Measurements from ENCODE around the gene FRMD1.

FRMD1 gene

GRCh38 chr6:168078943-168079405 lies at the start of gene FRMD1:
Gene FRMD1 (minus strand): TSS chr6:168079212. CDS start chr6:168079094, 118 bp downstream.
- DNase-seq (no peak), ATAC-seq (replicated peaks) (no peak)
- Mint-ChIP-seq H3K27ac (no peak within 1 kb of the TSS), H3K27me3 (no peaks in the 10 kb centered on the region), H3K36me3 (no peaks in the 10 kb centered on the region), H3K9me3 (peaks cover 7 to 9% of the 10 kb centered on the region in 2 donors), H3K4me3 (no peak within 1 kb of the TSS), H3K4me1 (no peaks in the 10 kb centered on the region)

DNA sequence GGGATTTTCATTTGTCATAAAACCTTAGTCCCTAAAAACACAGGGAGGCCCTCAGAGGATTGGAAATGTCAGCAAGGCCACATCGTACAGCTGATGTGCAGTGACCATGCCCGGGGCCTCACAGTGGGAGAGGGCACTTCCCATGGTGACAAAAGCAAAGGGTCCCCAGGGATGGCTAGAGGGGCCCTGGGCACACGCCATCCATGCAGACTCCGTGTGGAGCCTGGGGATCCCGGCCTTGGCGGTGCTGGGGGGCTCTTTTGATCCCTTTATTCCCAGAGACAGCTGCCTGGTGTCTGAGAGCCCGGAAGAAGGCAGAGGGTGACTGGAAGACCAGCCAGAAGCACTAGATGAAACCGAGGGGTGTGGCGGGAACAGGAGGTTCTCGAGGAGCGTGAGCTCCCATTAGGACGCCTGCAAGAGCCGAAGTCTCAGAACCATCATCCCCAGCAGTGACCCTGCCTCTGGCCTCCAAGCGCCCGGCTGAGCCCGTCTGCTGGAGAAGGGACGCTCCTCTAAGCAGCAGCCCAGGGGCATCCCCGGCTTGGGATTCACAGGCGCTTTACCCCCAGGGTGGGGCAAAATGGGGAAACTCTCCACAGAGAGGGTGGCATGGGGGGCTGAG lies 49.1 kb upstream of the FRMD1 start:
- ATAC-seq (replicated peaks), result no peak

DNA sequence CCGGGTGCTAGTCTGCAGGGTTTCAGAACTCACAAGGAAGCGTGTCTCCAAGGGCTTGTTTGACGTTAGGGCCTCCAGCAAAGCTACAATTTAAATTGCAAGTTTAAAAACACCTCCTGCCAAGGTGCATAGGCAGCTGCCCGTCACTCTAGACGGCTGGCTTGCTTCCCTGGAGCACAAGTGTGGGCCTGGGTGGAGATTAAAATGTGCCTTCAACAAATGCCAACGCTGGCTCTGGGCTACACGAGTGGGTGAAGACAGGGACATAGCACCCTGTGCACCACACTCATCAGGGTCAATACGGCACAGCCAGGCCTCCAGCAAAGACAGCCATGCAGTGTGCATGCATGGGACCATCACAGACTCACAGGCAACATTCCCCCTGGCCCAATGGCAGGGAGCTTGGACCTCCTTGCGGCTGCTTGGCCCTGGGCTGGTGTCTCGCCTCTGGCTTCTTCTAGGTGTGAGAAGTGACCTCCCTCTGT lies 48.4 kb upstream of the FRMD1 start:
- Mint-ChIP-seq H3K9me3 (peaks cover 2 to 4% of the 10 kb centered on the region in 2 donors), H3K4me1 (no peaks in the 10 kb centered on the region), H3K36me3 (peaks cover 0 to 1% of the 10 kb centered on the region in 2 donors), H3K27me3 (peaks cover 14 to 15% of the 10 kb centered on the region in 2 donors), H3K4me3 (no peak overlapping the region), H3K27ac (no peak overlapping the region)
- DNase-seq (no peak), ATAC-seq (replicated peaks) (no peak)

More for the DNA sequence above, 49.1 kb upstream of the FRMD1 start:
- Mint-ChIP-seq H3K4me1 (no peaks in the 10 kb centered on the region), H3K36me3 (no peaks in the 10 kb centered on the region), H3K27me3 (peaks cover 15% of the 10 kb centered on the region in 2 donors), H3K27ac (no peak overlapping the region), H3K4me3 (no peak overlapping the region), H3K9me3 (peaks cover 0 to under 1% of the 10 kb centered on the region in 2 donors)
- DNase-seq, result no peak

DNA sequence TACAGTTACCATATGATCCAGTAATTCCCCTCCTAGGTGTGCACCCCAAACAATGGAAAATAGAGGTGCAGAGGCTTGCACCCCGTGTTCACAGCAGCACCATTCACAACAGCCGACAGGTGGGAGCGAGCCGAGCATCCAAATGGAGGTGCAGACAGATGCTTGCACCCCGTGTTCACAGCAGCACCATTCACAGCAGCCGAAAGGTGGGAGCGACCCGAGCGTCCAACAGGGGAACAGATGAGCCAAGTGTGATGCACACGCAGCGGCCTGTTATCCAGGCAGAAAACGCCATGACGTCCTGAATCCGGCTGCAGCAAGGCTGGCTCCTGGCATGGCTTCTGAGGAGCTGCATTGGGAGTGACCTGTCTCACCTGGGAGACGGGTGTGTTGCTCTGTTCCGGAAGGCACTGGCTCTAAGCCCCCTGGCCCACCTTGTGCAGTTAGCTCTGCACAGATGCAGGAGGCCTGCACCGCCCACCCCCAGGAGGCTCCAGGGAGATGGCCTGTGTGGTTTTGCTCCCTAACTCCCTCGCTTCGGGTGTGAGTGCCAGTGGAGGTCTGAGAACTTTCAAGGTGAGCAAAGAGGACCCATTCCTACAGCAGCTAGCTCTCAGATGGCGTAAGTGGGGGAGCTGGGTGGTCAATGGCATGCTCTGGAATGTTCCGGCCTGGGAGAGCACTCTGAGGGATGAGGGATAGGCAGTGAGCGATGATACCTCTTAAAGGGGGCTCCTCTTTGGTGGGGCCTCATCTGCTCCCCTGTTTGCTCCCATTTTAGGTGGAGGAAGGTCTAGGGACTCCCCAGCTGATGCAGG lies 47.8 kb upstream of the FRMD1 start:
- no peak overlapping the region for H3K27ac Mint-ChIP-seq
- H3K9me3 Mint-ChIP-seq, result peaks cover 2 to 4% of the 10 kb centered on the region in 2 donors
- DNase-seq (no peak), ATAC-seq (replicated peaks) (no peak)
- peaks cover 8 to 10% of the 10 kb centered on the region in 2 donors for H3K27me3 Mint-ChIP-seq
- no peak overlapping the region for H3K4me3 Mint-ChIP-seq
- H3K4me1 Mint-ChIP-seq, result no peaks in the 10 kb centered on the region
- H3K36me3 Mint-ChIP-seq, result peaks cover 0 to 1% of the 10 kb centered on the region in 2 donors

DNA sequence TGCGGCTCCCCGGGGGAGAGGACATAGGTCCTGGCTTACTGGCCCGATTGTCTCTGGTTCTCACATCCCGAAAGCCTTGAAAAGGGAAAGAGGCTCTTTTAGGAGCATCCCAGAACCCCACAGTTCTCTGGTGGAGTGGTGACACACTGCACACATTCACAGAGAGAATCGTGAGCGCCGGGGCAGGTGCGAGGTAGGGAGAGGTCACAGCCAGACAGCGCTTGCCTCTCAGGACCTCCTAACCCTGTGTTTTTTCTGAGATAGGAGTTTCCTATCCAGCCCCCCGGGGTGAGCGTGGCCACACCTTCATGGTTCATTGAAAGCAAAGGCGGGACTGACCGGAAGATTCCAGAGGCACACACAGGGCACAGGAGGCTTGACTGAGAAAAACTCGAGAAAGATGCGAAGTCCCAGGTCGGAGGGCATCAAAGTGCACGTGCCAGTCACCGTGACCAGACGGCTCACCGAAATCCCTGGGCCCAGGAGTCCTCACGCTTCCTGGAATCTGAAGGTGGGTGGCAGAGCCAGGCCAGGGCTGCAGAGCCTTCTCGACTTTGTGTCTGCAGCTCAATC lies 46.5 kb upstream of the FRMD1 start:
- ATAC-seq (replicated peaks) (no peak), DNase-seq (no peak)
- Mint-ChIP-seq H3K4me3 (no peak overlapping the region), H3K4me1 (no peaks in the 10 kb centered on the region), H3K27me3 (no peaks in the 10 kb centered on the region), H3K36me3 (peaks cover 0 to 1% of the 10 kb centered on the region in 2 donors), H3K27ac (no peak overlapping the region), H3K9me3 (peaks cover 2 to 4% of the 10 kb centered on the region in 2 donors)

DNA sequence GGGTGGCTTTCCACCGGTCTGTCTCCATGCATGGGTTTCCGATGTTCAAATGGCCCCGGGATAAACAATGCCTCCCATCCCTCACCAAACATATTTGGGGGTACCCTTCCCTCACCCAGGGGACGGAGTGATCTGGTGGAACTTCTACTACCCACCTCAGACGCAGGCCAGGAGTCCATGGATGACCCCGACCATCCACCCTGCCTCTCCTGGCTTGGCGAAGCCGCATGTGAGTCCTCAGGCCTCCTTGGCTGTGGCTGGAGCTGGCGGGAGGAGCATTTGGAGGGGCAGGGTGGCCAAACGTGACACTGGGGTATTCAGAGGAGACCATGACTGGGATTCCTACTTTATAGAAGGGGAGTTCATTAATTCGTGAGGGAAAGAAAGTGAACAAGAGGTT lies 45.9 kb upstream of the FRMD1 start:
- Mint-ChIP-seq H3K36me3 (peaks cover 0 to 1% of the 10 kb centered on the region in 2 donors), H3K4me1 (no peaks in the 10 kb centered on the region), H3K4me3 (no peak overlapping the region), H3K27ac (no peak overlapping the region), H3K27me3 (no peaks in the 10 kb centered on the region), H3K9me3 (peaks cover 2 to 4% of the 10 kb centered on the region in 2 donors)
- ATAC-seq (replicated peaks) (no peak), DNase-seq (no peak)

GRCh38 chr6:168124158-168124557 lies 45.1 kb upstream of the FRMD1 start:
- Mint-ChIP-seq H3K4me1 (no peaks in the 10 kb centered on the region), H3K9me3 (peaks cover 2 to 4% of the 10 kb centered on the region in 2 donors), H3K27ac (no peak overlapping the region), H3K4me3 (no peak overlapping the region), H3K27me3 (no peaks in the 10 kb centered on the region), H3K36me3 (peaks cover 0 to 1% of the 10 kb centered on the region in 2 donors)
- DNase-seq (no peak), ATAC-seq (replicated peaks) (no peak)

- ATAC-seq (replicated peaks), result no peak
- Mint-ChIP-seq H3K4me3 (no peak overlapping the region), H3K27ac (no peak overlapping the region), H3K36me3 (peaks cover 0 to 1% of the 10 kb centered on the region in 2 donors), H3K4me1 (no peaks in the 10 kb centered on the region), H3K9me3 (peaks cover 2 to 4% of the 10 kb centered on the region in 2 donors), H3K27me3 (no peaks in the 10 kb centered on the region)
- no peak for DNase-seq
Observed at GRCh38 chr6:168123165-168123911, 44.3 kb upstream of the FRMD1 start.

- Mint-ChIP-seq H3K4me1 (no peaks in the 10 kb centered on the region), H3K27ac (no peak overlapping the region), H3K36me3 (peaks cover 0 to 1% of the 10 kb centered on the region in 2 donors), H3K9me3 (peaks cover 2 to 4% of the 10 kb centered on the region in 2 donors), H3K27me3 (no peaks in the 10 kb centered on the region), H3K4me3 (no peak overlapping the region)
- DNase-seq, result no peak
- ATAC-seq (replicated peaks), result no peak
Observed at GRCh38 chr6:168122521-168122920, 43.5 kb upstream of the FRMD1 start.

- Mint-ChIP-seq H3K9me3 (peaks cover 2 to 4% of the 10 kb centered on the region in 2 donors), H3K4me3 (no peak overlapping the region), H3K36me3 (peaks cover 0 to 1% of the 10 kb centered on the region in 2 donors), H3K27ac (no peak overlapping the region), H3K27me3 (no peaks in the 10 kb centered on the region), H3K4me1 (no peaks in the 10 kb centered on the region)
- DNase-seq (no peak), ATAC-seq (replicated peaks) (no peak)
Observed at GRCh38 chr6:168122011-168122410, 43.0 kb upstream of the FRMD1 start.

GRCh38 chr6:168121303-168121665 lies 42.3 kb upstream of the FRMD1 start:
- Mint-ChIP-seq H3K9me3 (peaks cover 2 to 4% of the 10 kb centered on the region in 2 donors), H3K36me3 (peaks cover 0 to 1% of the 10 kb centered on the region in 2 donors), H3K27ac (no peak overlapping the region), H3K27me3 (no peaks in the 10 kb centered on the region), H3K4me3 (no peak overlapping the region), H3K4me1 (no peaks in the 10 kb centered on the region)
- no peak for DNase-seq
- ATAC-seq (replicated peaks), result peak; percentile 25 to 66

- Mint-ChIP-seq H3K4me1 (no peaks in the 10 kb centered on the region), H3K4me3 (no peak overlapping the region), H3K27me3 (no peaks in the 10 kb centered on the region), H3K36me3 (peaks cover 0 to 1% of the 10 kb centered on the region in 2 donors), H3K9me3 (peaks cover 4 to 5% of the 10 kb centered on the region in 2 donors), H3K27ac (no peak overlapping the region)
- no peak for DNase-seq
- peak; percentile 46 to 75 for ATAC-seq (replicated peaks)
Observed at GRCh38 chr6:168120390-168121302, 41.6 kb upstream of the FRMD1 start.

- peaks cover 4 to 9% of the 10 kb centered on the region in 2 donors for H3K9me3 Mint-ChIP-seq
- H3K36me3 Mint-ChIP-seq, result peaks cover 0 to 1% of the 10 kb centered on the region in 2 donors
- no peaks in the 10 kb centered on the region for H3K27me3 Mint-ChIP-seq
- ATAC-seq (replicated peaks) (no peak), DNase-seq (no peak)
- H3K4me3 Mint-ChIP-seq, result no peak overlapping the region
- H3K27ac Mint-ChIP-seq, result no peak overlapping the region
- H3K4me1 Mint-ChIP-seq, result no peaks in the 10 kb centered on the region
Observed at GRCh38 chr6:168119539-168119938, 40.5 kb upstream of the FRMD1 start.
